Spleen (tissue), 13 donors: Measurements from ENCODE around the gene TLE1. TPM values are rescaled to one million over a fixed set of nuclear protein-coding genes. Genes with fewer than 3 reads are reported as not detected.
A peak's percentile ranks its signal among the peaks of the same experiment; 100 is the strongest.
"Not testable (repeated sequence)": the region's sequence is repeated elsewhere in the genome, so short reads cannot be mapped to it uniquely, and the experiment has no call there.

Experiments used
- DNase-seq: peaks from one replicate; pipeline ENCODE4 v3.0.0-alpha.2; 2020
- H3K27ac ChIP-seq, 8 donors: fragments of 200-600 bp; sonication (generic) in 7 of 8; 1 replicate in 4 of 8; 2 replicates in 4 of 8; pipeline versions ENCODE4 v1.5.0 to v1.8.0; 2016 to 2021; ENCODE audit warnings: inconsistent platforms in 4 of 8, mild to moderate bottlenecking in 4 of 8, moderate library complexity in 1 of 8
- H3K27me3 ChIP-seq, 7 donors: fragments of 200-600 bp; sonication (generic) in 6 of 7; replicated peaks in 1 of 7; 1 replicate in 4 of 7; 2 replicates in 3 of 7; pipeline versions ENCODE4 v1.5.0 to v1.8.0; 2016 to 2021; ENCODE audit warnings: inconsistent platforms in 3 of 7, mild to moderate bottlenecking in 1 of 7
- H3K36me3 ChIP-seq, 6 donors: fragments of 200-600 bp; sonication (generic) in 5 of 6; 1 replicate in 4 of 6; 2 replicates in 2 of 6; pipeline versions ENCODE4 v1.5.0 to v1.8.0; 2016 to 2021; ENCODE audit warnings: inconsistent platforms in 2 of 6
- H3K4me1 ChIP-seq, 6 donors: fragments of 200-600 bp; sonication (generic) in 5 of 6; 1 replicate in 3 of 6; 2 replicates in 3 of 6; pipeline versions ENCODE4 v1.5.0 to v1.8.0; 2016 to 2021; ENCODE audit warnings: inconsistent platforms in 3 of 6
- H3K4me3 ChIP-seq, 8 donors: fragments of 200-600 bp; sonication (generic) in 7 of 8; 1 replicate in 4 of 8; 2 replicates in 4 of 8; pipeline versions ENCODE4 v1.5.0 to v1.8.0; 2016 to 2021; ENCODE audit warnings: inconsistent platforms in 4 of 8, mild to moderate bottlenecking in 4 of 8, moderate library complexity in 2 of 8
- H3K9me3 ChIP-seq, 8 donors: fragments of 200-600 bp; sonication (generic) in 7 of 8; 1 replicate in 4 of 8; 2 replicates in 4 of 8; pipeline versions ENCODE4 v1.5.0 to v1.8.0; 2016 to 2021; ENCODE audit warnings: inconsistent platforms in 4 of 8
- CTCF ChIP-seq, 11 experiments: fragments of 200-600 bp in 7 of 11; fragments of 450-650 bp in 4 of 11; sonication (generic) in 4 of 11; IDR thresholded peaks in 8 of 11; conservative IDR thresholded peaks in 3 of 11; 1 replicate in 7 of 11; 2 replicates in 4 of 11; pipeline versions ENCODE4 v1.4.0 to v1.8.0; 2016 to 2021; ENCODE audit warnings: antibody characterized with exemption in 11 of 11, inconsistent platforms in 4 of 11, mild to moderate bottlenecking in 1 of 11
- POLR2A ChIP-seq, 3 donors: fragments of 450-650 bp; IDR thresholded peaks; one replicate each; pipeline ENCODE4 v1.5.1; 2017; ENCODE audit warnings: antibody characterized with exemption in 3 of 3, mild to moderate bottlenecking in 1 of 3
- POLR2AphosphoS5 ChIP-seq, 3 donors: sonication (generic); formaldehyde crosslinking; IDR thresholded peaks; one replicate each; pipeline ENCODE4 v1.5.1; 2017; ENCODE audit warnings: antibody characterized with exemption in 3 of 3
- WGBS, 5 donors: extraction: QIAGEN DNeasy Blood & Tissue Kit in 3 of 5; methylation state at CpG; one replicate each; pipeline versions ENCODE4 v1.1.5 to v1.1.7; 2013 to 2018; 5-methylcytosine and 5-hydroxymethylcytosine counted together
- intact Hi-C: fragments of 100-400 bp; cut with DNase I; formaldehyde crosslinking; loops from one replicate; pipeline ENCODE4 v1.15.0; 2023; ENCODE audit warnings: low total_unique reads
- long read RNA-seq, 2 donors: transcript quantifications; one replicate each; lab custom pipeline, GENCODE V29; 2026
- polyA plus RNA-seq, 3 donors: library from polyadenylated mRNA; stranded (reverse); fragments of 200-250 nt; gene quantifications; one replicate each; pipeline ENCODE4 v1.2.1, GENCODE V29; 2013
- total RNA-seq, 7 donors: library from RNA; depleted of rRNA in 3 of 7; stranded (reverse); fragments of >200 nt in 3 of 7; fragmentation: NEBNext Ultra II Directional in 4 of 7; extraction: Animal tissue kit (Norgen Biotek cat#: 25700) in 4 of 7; gene quantifications; one replicate each; pipeline versions ENCODE4 v1.1.0 to v1.2.1, GENCODE V29; 2016 to 2021
- donor health status: healthy with polysubstance abuse.
- donor health status: DM: no; HTN: no; CAD: no; lungs with moderate emphysema.
- donor health status: DM: no; HTN: no; CAD: no.
- donor health status: Bipolar disorder and iron deficiency.
- donor health status: healthy.
- donor health status: DM: no; HTN: no; CAD: no.
- donor health status: DM: yes; HTN: yes; CAD: no.

Gene TLE1
- total RNA-seq (100 to 1,000 TPM in 2 of 7 donors, 10 to 100 TPM in 5; 34.7 to 110 (median 68.2) TPM), polyA plus RNA-seq (10 to 100 TPM; 50.3 to 53.6 (median 52.6) TPM)
- long read RNA-seq, donor 1, partial matches to known transcripts, result 6 of 6 reads
- long read RNA-seq, donor 1, other reads (novel, unspliced or antisense), result 0 of 6 reads
- long read RNA-seq, donor 2, result 0 reads

- peak; percentile 98 for DNase-seq
- WGBS, 5 donors, result 0 to 1% (median 0%) methylated on average over 34 to 95 of the region's 95 CpGs
- Histone ChIP-seq H3K27ac (peak within 1 kb of the TSS; percentile 72 to 90 (median 86)), H3K9me3 (no peaks in the 10 kb centered on the region), H3K4me3 (peak within 1 kb of the TSS; percentile 81 to 98 (median 88)), H3K4me1 (peaks cover 22 to 55% (median 37%) of the 10 kb centered on the region in 6 donors), H3K36me3 (peaks cover 0 to 19% (median 0%) of the 10 kb centered on the region in 6 donors), H3K27me3 (peaks cover 0 to 63% (median 0%) of the 10 kb centered on the region in 7 donors)
- intact Hi-C loops, result loop anchor here (5.0 to 10.0 kb wide), 2 partner anchors 95 to 167 kb away; no protein-coding TSS in a partner anchor
- TF ChIP-seq POLR2A (IDR thresholded peaks at IDR 0.05) (peak; percentile 58 to 91 (median 82)), POLR2AphosphoS5 (IDR thresholded peaks at IDR 0.05) (peak; percentile 95 to 98 (median 96)), CTCF (IDR thresholded peaks at IDR 0.05 in 8 of 11, conservative IDR thresholded peaks at IDR 0.05 in 3 of 11) (peak in 2 of 11 experiments; percentile 7 to 22)
Measured at GRCh38 chr9:81689343-81690175, at the start of gene TLE1. TLE1 (minus strand) TSS chr9:81689547; CDS start chr9:81688240, 1,307 bp downstream.

GRCh38 chr9:81737871-81738507, 48.6 kb upstream of the TLE1 start:
- Histone ChIP-seq H3K36me3 (no peaks in the 10 kb centered on the region), H3K27me3 (no peaks in the 10 kb centered on the region), H3K4me1 (no peaks in the 10 kb centered on the region), H3K4me3 (no peak overlapping the region), H3K27ac (no peak overlapping the region), H3K9me3 (peaks cover 0 to 15% (median 11%) of the 10 kb centered on the region in 8 donors)
- TF ChIP-seq POLR2A (IDR thresholded peaks at IDR 0.05), result no peak
- TF ChIP-seq POLR2AphosphoS5 (IDR thresholded peaks at IDR 0.05), result no peak
- no peak for TF ChIP-seq CTCF (IDR thresholded peaks at IDR 0.05 in 8 of 11, conservative IDR thresholded peaks at IDR 0.05 in 3 of 11)
- intact Hi-C loops, result no loop called here
- 45 to 71% (median 59%) methylated on average over 6 of the region's 6 CpGs for WGBS, 5 donors
- no peak for DNase-seq

- DNase-seq, H3K4me3 ChIP-seq, H3K27me3 ChIP-seq, H3K36me3 ChIP-seq, H3K9me3 ChIP-seq, intact Hi-C loops, H3K27ac ChIP-seq: not testable (repeated sequence)
- 64 to 96% (median 93%) methylated on average over 3 of the region's 3 CpGs for WGBS, 5 donors
- peaks cover 0 to 14% (median 6%) of the 10 kb centered on the region in 6 donors for H3K4me1 ChIP-seq
Measured at GRCh38 chr9:81730498-81730897, 41.2 kb upstream of the TLE1 start.

- H3K9me3 ChIP-seq, result no peaks in the 10 kb centered on the region
- no peak for TF ChIP-seq POLR2AphosphoS5 (IDR thresholded peaks at IDR 0.05)
- no peak for TF ChIP-seq CTCF (IDR thresholded peaks at IDR 0.05 in 8 of 11, conservative IDR thresholded peaks at IDR 0.05 in 3 of 11)
- TF ChIP-seq POLR2A (IDR thresholded peaks at IDR 0.05), result no peak
- peaks cover 0 to 14% (median 6%) of the 10 kb centered on the region in 6 donors for H3K4me1 ChIP-seq
- intact Hi-C loops, result no loop called here
- peak overlapping the region in 4 of 8 donors; percentile 40 to 72 (median 50) for H3K27ac ChIP-seq
- no peaks in the 10 kb centered on the region for H3K36me3 ChIP-seq
- no peak for DNase-seq
- peak overlapping the region in 3 of 8 donors; percentile 4 to 54 (median 4) for H3K4me3 ChIP-seq
- 44 to 71% (median 70%) methylated on average over 4 of the region's 4 CpGs for WGBS, 5 donors
- no peaks in the 10 kb centered on the region for H3K27me3 ChIP-seq
Measured at GRCh38 chr9:81729135-81729534, 39.8 kb upstream of the TLE1 start.
